Loucy (cell line): ENCODE measurements around the gene TBX3.

ENCODE experiments used
- H2AFZ ChIP-seq: fragments of 200-600 bp; sonication (generic); 2 replicates; pipeline ENCODE4 v1.6.0; 2016; ENCODE audit warnings: antibody characterized with exemption, mild to moderate bottlenecking, low read length, moderate library complexity
- H3F3A ChIP-seq: fragments of 200-600 bp; 2 replicates; pipeline ENCODE4 v1.6.0; 2016; ENCODE audit warnings: antibody characterized with exemption, low read depth, mild to moderate bottlenecking
- H3K27me3 ChIP-seq: fragments of 200-600 bp; sonication (generic); 2 replicates; pipeline ENCODE4 v1.6.1; 2014; ENCODE audit warnings: low read length, mild to moderate bottlenecking; ENCODE audit not compliant: insufficient read depth, poor library complexity, severe bottlenecking
- H3K36me3 ChIP-seq: fragments of 200-600 bp; sonication (generic); 2 replicates; pipeline ENCODE4 v1.6.1; 2016; ENCODE audit warnings: low read length; ENCODE audit not compliant: insufficient read depth
- H3K4me1 ChIP-seq: fragments of 200-600 bp; sonication (generic); 2 replicates; pipeline ENCODE4 v1.5.1; 2014; ENCODE audit warnings: low read length, mild to moderate bottlenecking; ENCODE audit not compliant: insufficient read depth, poor library complexity, severe bottlenecking
- H3K4me2 ChIP-seq: fragments of 200-600 bp; sonication (generic); 2 replicates; pipeline ENCODE4 v1.6.0; 2014; ENCODE audit warnings: antibody characterized with exemption, low read length, low read depth, mild to moderate bottlenecking; ENCODE audit not compliant: poor library complexity, severe bottlenecking
- H3K4me3 ChIP-seq: fragments of 200-600 bp; sonication (generic); 2 replicates; pipeline ENCODE4 v1.5.1; 2014; ENCODE audit warnings: low read length, mild to moderate bottlenecking, mixed read lengths; ENCODE audit not compliant: poor library complexity, severe bottlenecking
- H3K79me2 ChIP-seq: fragments of 200-600 bp; sonication (generic); 2 replicates; pipeline ENCODE4 v1.6.1; 2014; ENCODE audit warnings: low read length; ENCODE audit not compliant: insufficient read depth
- H3K9ac ChIP-seq: fragments of 200-600 bp; sonication (generic); 2 replicates; pipeline ENCODE4 v1.6.0; 2014; ENCODE audit warnings: mild to moderate bottlenecking, low read depth, low read length, moderate library complexity; ENCODE audit not compliant: poor library complexity, severe bottlenecking
- H3K9me2 ChIP-seq: fragments of 200-600 bp; sonication (generic); replicated peaks from 2 replicates; pipeline ENCODE4 v1.6.1; 2016; ENCODE audit warnings: low read depth, low read length, mixed read lengths
- H3K9me3 ChIP-seq: fragments of 200-600 bp; sonication (generic); 2 replicates; pipeline ENCODE4 v1.6.1; 2014; ENCODE audit warnings: mild to moderate bottlenecking, antibody characterized with exemption, low read length, low read depth; ENCODE audit not compliant: insufficient read depth
- H4K20me1 ChIP-seq: fragments of 200-600 bp; sonication (generic); 2 replicates; pipeline ENCODE4 v1.6.0; 2014; ENCODE audit warnings: antibody characterized with exemption, low read length, mild to moderate bottlenecking; ENCODE audit not compliant: insufficient read depth, poor library complexity, severe bottlenecking
- EZH2phosphoT487 ChIP-seq: fragments of 200-600 bp; IDR thresholded peaks from 2 replicates; pipeline ENCODE4 v1.6.1; 2018; ENCODE audit warnings: antibody characterized with exemption, mild to moderate bottlenecking, moderate library complexity, borderline replicate concordance
- TF ChIP-seq, protein P1 (sequence below): fragments of 200-600 bp; sonication (generic); conservative IDR thresholded peaks from 2 replicates; pipeline ENCODE4 v1.5.1; 2014; ENCODE audit warnings: mild to moderate bottlenecking, antibody characterized with exemption, low read length

The TBX3 gene

DNA sequence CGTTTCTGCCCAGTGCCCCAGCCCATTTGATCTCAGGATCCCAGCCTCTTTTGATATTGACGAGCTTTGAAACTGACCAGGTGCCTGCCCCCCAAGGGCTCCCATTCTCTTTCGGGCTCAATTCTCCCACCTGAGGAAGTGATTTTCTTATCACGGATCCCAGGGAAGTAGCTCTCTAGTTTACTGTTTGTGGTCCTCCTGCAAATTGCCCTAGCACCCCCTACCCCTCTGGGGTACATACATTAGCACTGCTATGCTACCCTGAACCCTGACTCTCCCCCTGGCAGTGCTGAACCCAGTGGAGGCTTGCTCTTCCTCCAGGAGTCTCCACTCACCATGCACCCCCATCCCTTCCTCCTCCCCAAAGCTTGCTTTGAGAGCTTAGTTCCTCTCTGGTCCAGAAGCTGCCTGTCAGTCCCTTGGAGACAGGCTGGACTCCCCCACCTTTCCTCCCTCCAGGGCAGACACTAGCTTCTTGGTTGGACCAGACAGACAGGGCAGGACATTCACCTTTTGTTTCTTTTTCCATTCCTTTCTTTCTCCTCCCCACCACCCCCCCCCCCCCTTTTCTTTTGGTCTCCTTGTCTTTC is 4.4 kb upstream of the TBX3 start:
- Histone ChIP-seq H3K36me3 (no peaks in the 10 kb centered on the region), H3K4me1 (no peaks in the 10 kb centered on the region), H3K9me3 (peaks cover 4% of the 10 kb centered on the region; the same call in 1 of the 2 replicates), H3K79me2 (no peaks in the 10 kb centered on the region), H3K4me2 (no peak overlapping the region), H3F3A (no peaks in the 10 kb centered on the region), H3K27me3 (no peaks in the 10 kb centered on the region), H3K9me2 (no peaks in the 10 kb centered on the region), H3K9ac (no peak overlapping the region), H2AFZ (no peak overlapping the region), H4K20me1 (no peaks in the 10 kb centered on the region), H3K4me3 (no peak overlapping the region)
- TF ChIP-seq, protein P1, sequence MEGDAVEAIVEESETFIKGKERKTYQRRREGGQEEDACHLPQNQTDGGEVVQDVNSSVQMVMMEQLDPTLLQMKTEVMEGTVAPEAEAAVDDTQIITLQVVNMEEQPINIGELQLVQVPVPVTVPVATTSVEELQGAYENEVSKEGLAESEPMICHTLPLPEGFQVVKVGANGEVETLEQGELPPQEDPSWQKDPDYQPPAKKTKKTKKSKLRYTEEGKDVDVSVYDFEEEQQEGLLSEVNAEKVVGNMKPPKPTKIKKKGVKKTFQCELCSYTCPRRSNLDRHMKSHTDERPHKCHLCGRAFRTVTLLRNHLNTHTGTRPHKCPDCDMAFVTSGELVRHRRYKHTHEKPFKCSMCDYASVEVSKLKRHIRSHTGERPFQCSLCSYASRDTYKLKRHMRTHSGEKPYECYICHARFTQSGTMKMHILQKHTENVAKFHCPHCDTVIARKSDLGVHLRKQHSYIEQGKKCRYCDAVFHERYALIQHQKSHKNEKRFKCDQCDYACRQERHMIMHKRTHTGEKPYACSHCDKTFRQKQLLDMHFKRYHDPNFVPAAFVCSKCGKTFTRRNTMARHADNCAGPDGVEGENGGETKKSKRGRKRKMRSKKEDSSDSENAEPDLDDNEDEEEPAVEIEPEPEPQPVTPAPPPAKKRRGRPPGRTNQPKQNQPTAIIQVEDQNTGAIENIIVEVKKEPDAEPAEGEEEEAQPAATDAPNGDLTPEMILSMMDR, result no peak
- TF ChIP-seq EZH2phosphoT487, result no peak

DNA sequence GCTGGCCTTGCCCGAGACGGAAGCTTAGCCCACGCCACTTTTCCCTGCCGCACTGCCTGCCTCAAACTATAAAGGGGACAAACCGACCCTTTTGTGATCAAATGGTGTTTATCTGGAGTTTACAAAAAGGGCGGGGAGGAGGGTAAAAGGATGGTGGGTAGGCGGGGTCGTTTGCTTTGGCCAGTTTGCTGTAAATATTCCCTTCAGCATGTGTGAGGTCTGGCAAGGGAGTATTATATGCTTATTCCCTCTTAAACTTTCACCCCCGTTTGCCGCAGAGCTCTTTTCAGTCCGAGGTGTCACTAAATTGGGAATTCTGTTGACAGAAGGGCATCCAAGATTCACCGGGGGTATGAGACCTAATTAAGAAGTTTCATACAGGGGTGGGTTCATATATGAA is 3.8 kb upstream of the TBX3 start:
- Histone ChIP-seq H3K9me2 (no peaks in the 10 kb centered on the region), H3K9ac (no peak overlapping the region), H3K36me3 (no peaks in the 10 kb centered on the region), H4K20me1 (no peaks in the 10 kb centered on the region), H3K9me3 (peaks cover 6% of the 10 kb centered on the region; the same call in 1 of the 2 replicates), H3K79me2 (no peaks in the 10 kb centered on the region), H3K4me1 (no peaks in the 10 kb centered on the region), H2AFZ (no peak overlapping the region), H3F3A (no peaks in the 10 kb centered on the region), H3K4me2 (no peak overlapping the region), H3K4me3 (no peak overlapping the region), H3K27me3 (no peaks in the 10 kb centered on the region)
- no peak for TF ChIP-seq EZH2phosphoT487
- TF ChIP-seq, protein P1, result no peak

DNA sequence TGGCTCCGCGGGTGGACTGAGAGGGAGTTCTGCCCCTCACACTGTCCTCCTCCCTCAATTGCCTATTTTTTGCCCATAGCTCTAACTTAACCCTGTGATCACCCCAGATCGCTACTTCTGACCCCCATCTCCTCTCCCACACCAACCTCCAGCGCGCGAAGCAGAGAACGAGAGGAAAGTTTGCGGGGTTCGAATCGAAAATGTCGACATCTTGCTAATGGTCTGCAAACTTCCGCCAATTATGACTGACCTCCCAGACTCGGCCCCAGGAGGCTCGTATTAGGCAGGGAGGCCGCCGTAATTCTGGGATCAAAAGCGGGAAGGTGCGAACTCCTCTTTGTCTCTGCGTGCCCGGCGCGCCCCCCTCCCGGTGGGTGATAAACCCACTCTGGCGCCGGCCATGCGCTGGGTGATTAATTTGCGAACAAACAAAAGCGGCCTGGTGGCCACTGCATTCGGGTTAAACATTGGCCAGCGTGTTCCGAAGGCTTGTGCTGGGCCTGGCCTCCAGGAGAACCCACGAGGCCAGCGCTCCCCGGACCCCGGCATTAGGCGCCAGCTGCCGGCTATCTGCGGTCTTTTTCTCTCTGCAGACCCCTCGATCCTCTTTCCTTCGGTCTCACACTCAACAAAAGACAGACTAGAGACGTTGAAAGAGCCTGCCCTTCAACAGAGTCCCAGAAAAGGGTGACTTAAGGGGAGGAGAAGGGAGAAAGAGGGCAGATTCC is 3.0 kb upstream of the TBX3 start:
- Histone ChIP-seq H3K9me3 (peaks cover 6% of the 10 kb centered on the region; the same call in 1 of the 2 replicates), H3K27me3 (no peaks in the 10 kb centered on the region), H3K4me1 (no peaks in the 10 kb centered on the region), H3K4me3 (no peak overlapping the region), H3K9me2 (no peaks in the 10 kb centered on the region), H2AFZ (no peak overlapping the region), H3K9ac (no peak overlapping the region), H3K36me3 (no peaks in the 10 kb centered on the region), H3K79me2 (no peaks in the 10 kb centered on the region), H3F3A (no peaks in the 10 kb centered on the region), H4K20me1 (no peaks in the 10 kb centered on the region), H3K4me2 (no peak overlapping the region)
- TF ChIP-seq, protein P1, result no peak
- no peak for TF ChIP-seq EZH2phosphoT487
